Endothelial cell of hepatic sinusoid (primary cell): ENCODE data around the gene KIF25.
"Not testable (repeated sequence)": the region's sequence is repeated elsewhere in the genome, so short reads cannot be mapped to it uniquely, and the experiment has no call there.

ENCODE experiments used
- in situ Hi-C: cut with HindIII; loops from 2 replicates; pipeline ENCODE4 v1.10.0; 2017; ENCODE audit warnings: low sequenced_read_pairs

Gene KIF25

GRCh38 chr6:168061269-168062210 lies 64.1 kb downstream of the KIF25 start:
- in situ Hi-C loops = no loop called here

- in situ Hi-C loops = no loop called here
Observed at GRCh38 chr6:168062346-168063289, 65.1 kb downstream of the KIF25 start.

- in situ Hi-C loops = no loop called here
Observed at GRCh38 chr6:168063431-168063830, 66.0 kb downstream of the KIF25 start.

- in situ Hi-C loops = no loop called here
Observed at GRCh38 chr6:168064226-168064807, 66.8 kb downstream of the KIF25 start.

- in situ Hi-C loops = no loop called here
Observed at GRCh38 chr6:168067081-168067759, 69.7 kb downstream of the KIF25 start.

GRCh38 chr6:168070804-168071203 lies 73.3 kb downstream of the KIF25 start:
- in situ Hi-C loops = no loop called here

- in situ Hi-C loops = no loop called here
Observed at GRCh38 chr6:168071620-168072019, 74.1 kb downstream of the KIF25 start.

- in situ Hi-C loops = no loop called here
Observed at GRCh38 chr6:168072261-168072660, 74.8 kb downstream of the KIF25 start.

GRCh38 chr6:168072730-168073129 lies 75.3 kb downstream of the KIF25 start:
- in situ Hi-C loops = no loop called here

- in situ Hi-C loops = no loop called here
Observed at GRCh38 chr6:168073937-168074730, 76.7 kb downstream of the KIF25 start.

- in situ Hi-C loops = no loop called here
Observed at GRCh38 chr6:168075216-168075615, 77.7 kb downstream of the KIF25 start.

GRCh38 chr6:168075787-168076202 lies 78.3 kb downstream of the KIF25 start:
- in situ Hi-C loops = no loop called here

- in situ Hi-C loops = not testable (repeated sequence)
Observed at GRCh38 chr6:168077401-168077800, 79.9 kb downstream of the KIF25 start.

GRCh38 chr6:168078175-168078942 lies 80.9 kb downstream of the KIF25 start:
- in situ Hi-C loops = no loop called here

GRCh38 chr6:168078943-168079405 lies 81.5 kb downstream of the KIF25 start, which contains the start of gene FRMD1:
FRMD1 (minus strand) TSS chr6:168079212; CDS start chr6:168079094, 118 bp downstream.
- in situ Hi-C loops = no loop called here

GRCh38 chr6:168080393-168081077 lies 83.1 kb downstream of the KIF25 start:
- in situ Hi-C loops = no loop called here

- in situ Hi-C loops = no loop called here
Observed at GRCh38 chr6:168081858-168082546, 84.5 kb downstream of the KIF25 start.
